MG63 (cell line): ENCODE results near the gene SDC4. TPM values are rescaled to one million over a fixed set of nuclear protein-coding genes. Genes with fewer than 3 reads are reported as not detected.
A peak's percentile ranks its signal among the peaks of the same experiment; 100 is the strongest.
"Not testable (repeated sequence)": the region's sequence is repeated elsewhere in the genome, so short reads cannot be mapped to it uniquely, and the experiment has no call there.

Experiments
- DNase-seq: peaks from one replicate; pipeline ENCODE4 v3.0.0-alpha.2; 2020
- H3K27me3 ChIP-seq: fragments of 250-450 bp; sonication (Bioruptor Pico); 2 replicates; pipeline ENCODE4 v1.5.1; 2020; ENCODE audit warnings: mild to moderate bottlenecking, moderate library complexity
- H3K36me3 ChIP-seq: fragments of 250-450 bp; sonication (Bioruptor Pico); 2 replicates; pipeline ENCODE4 v1.5.1; 2020; ENCODE audit warnings: mild to moderate bottlenecking, moderate library complexity
- H3K4me3 ChIP-seq: fragments of 250-450 bp; sonication (Bioruptor Pico); 2 replicates; pipeline ENCODE4 v1.5.1; 2020; ENCODE audit warnings: mild to moderate bottlenecking, moderate library complexity
- H3K9me3 ChIP-seq: fragments of 250-450 bp; sonication (Bioruptor Pico); 2 replicates; pipeline ENCODE4 v1.5.1; 2020; ENCODE audit warnings: mild to moderate bottlenecking, moderate library complexity
- total RNA-seq: library from RNA; depleted of rRNA; stranded (reverse); fragments of >200 nt; shearing (Covaris generic); gene quantifications from 2 replicates; pipeline ENCODE4 v1.2.3, GENCODE V29; 2014; ENCODE audit warnings: low replicate concordance

SDC4 gene
- total RNA-seq, 1 experiment from 2014 or later: 214 TPM

DNA sequence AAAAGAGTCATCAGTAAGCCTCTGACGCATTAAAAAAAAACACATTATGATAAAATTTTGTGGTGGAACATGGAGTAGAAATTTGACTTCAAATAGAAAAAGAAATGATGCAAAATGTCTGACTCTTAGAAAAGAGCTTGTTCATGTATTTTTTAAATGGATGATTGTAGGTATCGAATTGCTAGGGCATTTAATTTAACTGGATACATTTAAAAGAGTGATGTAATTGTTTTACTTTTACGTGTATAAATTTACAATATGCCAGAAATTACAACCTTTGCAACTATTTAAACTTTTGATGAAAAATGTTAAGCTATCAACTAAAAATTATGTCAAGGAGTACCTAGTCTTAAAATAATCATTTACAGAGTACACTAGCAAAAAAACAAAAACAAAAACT lies 4.5 kb upstream of the SDC4 start:
- DNase-seq: no peak
- H3K27me3 ChIP-seq: no peaks in the 10 kb centered on the region
- H3K9me3 ChIP-seq: no peaks in the 10 kb centered on the region
- H3K4me3 ChIP-seq: no peak overlapping the region
- no peaks in the 10 kb centered on the region; the same call in 1 of the 2 replicates for H3K36me3 ChIP-seq

GRCh38 chr20:45350795-45351194 lies 2.6 kb upstream of the SDC4 start:
- H3K36me3 ChIP-seq: peaks cover 18% of the 10 kb centered on the region
- not testable (repeated sequence) for H3K4me3 ChIP-seq, DNase-seq, H3K27me3 ChIP-seq, H3K9me3 ChIP-seq

DNA sequence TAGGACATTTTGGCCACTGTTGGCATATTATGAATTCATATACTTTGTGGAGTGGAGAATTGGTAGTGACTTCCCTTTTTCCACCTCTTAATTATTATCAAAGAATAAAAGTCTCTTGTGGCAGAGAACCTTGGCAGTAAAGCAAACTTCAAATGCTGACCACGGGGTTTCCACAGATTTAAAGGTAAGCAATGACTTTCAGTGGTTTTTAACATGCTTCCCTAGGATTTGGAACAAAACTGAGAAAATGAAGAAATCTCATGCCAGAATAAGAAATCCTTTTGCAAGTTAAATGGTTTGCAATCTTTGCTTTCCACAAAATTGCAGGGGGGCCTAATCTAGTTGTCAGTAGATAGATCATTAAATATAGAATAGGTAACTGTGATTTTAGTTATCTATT lies 2.0 kb upstream of the SDC4 start:
- no peak for DNase-seq
- Histone ChIP-seq H3K4me3 (no peak overlapping the region), H3K36me3 (peaks cover 23% of the 10 kb centered on the region), H3K27me3 (no peaks in the 10 kb centered on the region), H3K9me3 (no peaks in the 10 kb centered on the region)

DNA sequence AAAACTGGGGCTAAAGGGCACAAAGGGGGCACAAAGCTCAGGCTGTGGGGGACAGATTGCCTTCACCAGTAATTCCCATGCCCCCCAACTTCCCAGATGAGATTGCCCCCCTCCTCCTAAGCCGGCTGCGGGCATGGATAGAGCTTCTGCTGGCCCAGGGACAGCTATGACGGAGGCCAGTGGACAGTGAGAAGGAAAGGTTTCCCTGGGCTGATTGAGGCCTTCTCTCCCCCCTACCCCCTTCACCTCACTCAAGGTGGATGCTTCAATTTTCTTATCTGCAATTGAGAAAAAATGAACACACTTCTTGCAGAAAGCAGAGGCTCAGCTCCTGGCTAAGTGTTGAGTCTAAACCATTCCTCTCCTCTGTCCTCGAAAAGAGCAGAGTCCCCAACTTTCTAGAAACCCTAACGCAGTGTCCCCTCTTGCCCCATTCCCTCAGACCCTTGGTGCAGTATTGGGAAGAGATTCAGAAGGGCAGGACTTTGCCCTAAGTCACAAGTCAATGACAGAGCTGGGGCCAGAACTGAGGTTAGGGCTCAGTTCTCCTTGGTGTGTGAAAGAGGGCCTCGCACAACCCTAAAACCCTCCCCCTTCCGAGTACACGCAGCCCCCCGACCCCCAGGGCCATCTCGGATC lies 808 bp downstream of the SDC4 start:
- Histone ChIP-seq H3K27me3 (no peaks in the 10 kb centered on the region), H3K9me3 (no peaks in the 10 kb centered on the region), H3K4me3 (peak overlapping the region; percentile 95), H3K36me3 (peaks cover 49% of the 10 kb centered on the region)
- no peak for DNase-seq

DNA sequence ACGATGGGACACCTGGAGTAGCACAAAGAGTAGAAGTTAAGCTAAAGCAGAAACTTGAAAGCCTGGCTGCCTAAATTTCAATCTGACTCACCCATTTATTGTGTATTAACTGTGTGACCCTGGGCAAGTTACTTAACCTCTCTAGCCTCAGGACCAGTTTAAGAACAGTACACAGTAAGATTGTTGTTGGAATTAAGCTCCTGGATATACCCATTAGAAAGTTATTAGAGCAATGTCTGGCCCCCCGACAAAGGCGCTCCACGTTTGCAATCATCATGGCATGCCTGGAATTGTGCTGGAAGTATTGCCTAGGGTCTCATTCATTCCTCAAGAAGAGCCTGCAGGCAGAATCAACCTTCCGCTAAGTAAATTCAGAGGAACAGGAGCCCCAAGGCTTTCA lies 1.4 kb downstream of the SDC4 start:
- peak overlapping the region; percentile 95 for H3K4me3 ChIP-seq
- peaks cover 54% of the 10 kb centered on the region for H3K36me3 ChIP-seq
- H3K27me3 ChIP-seq: no peaks in the 10 kb centered on the region
- no peaks in the 10 kb centered on the region for H3K9me3 ChIP-seq
- DNase-seq: no peak

DNA sequence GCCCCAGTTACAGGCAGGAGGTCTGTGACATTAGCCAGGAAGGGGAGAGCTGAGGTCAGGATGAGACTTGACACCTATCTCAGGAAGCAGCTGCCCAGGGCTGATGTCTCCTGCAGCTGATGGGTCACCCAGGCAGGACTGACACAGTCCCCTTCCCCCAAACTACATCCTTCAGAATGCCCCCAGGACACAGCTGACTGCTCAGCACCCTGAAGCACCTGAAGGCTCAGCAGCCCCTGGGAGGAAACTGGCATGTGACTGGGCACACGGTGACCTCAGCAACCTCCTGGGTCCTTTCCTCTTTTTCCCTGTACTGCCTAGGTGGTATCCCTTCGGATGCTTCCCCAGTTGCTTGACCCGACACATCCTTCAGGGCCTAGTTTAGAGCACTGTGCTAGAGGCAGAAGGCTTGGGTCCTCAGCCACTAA lies 1.9 kb downstream of the SDC4 start:
- no peak for DNase-seq
- H3K27me3 ChIP-seq: no peaks in the 10 kb centered on the region

GRCh38 chr20:45345104-45345936 lies 2.9 kb downstream of the SDC4 start:
- H3K36me3 ChIP-seq: peaks cover 70% of the 10 kb centered on the region
- no peaks in the 10 kb centered on the region for H3K27me3 ChIP-seq
- no peaks in the 10 kb centered on the region for H3K9me3 ChIP-seq
- peak overlapping the region; percentile 95 for H3K4me3 ChIP-seq
- peak; percentile 61 for DNase-seq

More for the DNA sequence above, 1.9 kb downstream of the SDC4 start:
- Histone ChIP-seq H3K9me3 (no peaks in the 10 kb centered on the region), H3K36me3 (peaks cover 60% of the 10 kb centered on the region), H3K4me3 (peak overlapping the region; percentile 95)

- DNase-seq: peak; percentile 92
- H3K36me3 ChIP-seq: peaks cover 80% of the 10 kb centered on the region
Observed at GRCh38 chr20:45344168-45344860, 3.9 kb downstream of the SDC4 start.

GRCh38 chr20:45343532-45344167 lies 4.6 kb downstream of the SDC4 start:
- Histone ChIP-seq H3K27me3 (no peaks in the 10 kb centered on the region), H3K4me3 (peak overlapping the region; percentile 95), H3K36me3 (peaks cover 86% of the 10 kb centered on the region), H3K9me3 (no peaks in the 10 kb centered on the region)
- DNase-seq: no peak

More at GRCh38 chr20:45344168-45344860, 3.9 kb downstream of the SDC4 start:
- no peaks in the 10 kb centered on the region for H3K9me3 ChIP-seq
- no peaks in the 10 kb centered on the region for H3K27me3 ChIP-seq
- H3K4me3 ChIP-seq: peak overlapping the region; percentile 95

GRCh38 chr20:45342855-45343531 lies 5.2 kb downstream of the SDC4 start:
- Histone ChIP-seq H3K9me3 (no peaks in the 10 kb centered on the region), H3K36me3 (peaks cover 93% of the 10 kb centered on the region), H3K27me3 (no peaks in the 10 kb centered on the region), H3K4me3 (no peak overlapping the region)
- peak; percentile 47 for DNase-seq

GRCh38 chr20:45341939-45342854 lies 6.0 kb downstream of the SDC4 start:
- DNase-seq: no peak
- Histone ChIP-seq H3K27me3 (no peaks in the 10 kb centered on the region), H3K4me3 (no peak overlapping the region), H3K9me3 (no peaks in the 10 kb centered on the region), H3K36me3 (peaks cover 95% of the 10 kb centered on the region)

- H3K27me3 ChIP-seq: no peaks in the 10 kb centered on the region
- peaks cover 93% of the 10 kb centered on the region for H3K36me3 ChIP-seq
- H3K4me3 ChIP-seq: no peak overlapping the region
- H3K9me3 ChIP-seq: no peaks in the 10 kb centered on the region
- DNase-seq: no peak
Observed at GRCh38 chr20:45341579-45341938, 6.7 kb downstream of the SDC4 start.

GRCh38 chr20:45340951-45341350 lies 7.3 kb downstream of the SDC4 start:
- H3K9me3 ChIP-seq: no peaks in the 10 kb centered on the region
- no peaks in the 10 kb centered on the region for H3K27me3 ChIP-seq
- peaks cover 92% of the 10 kb centered on the region for H3K36me3 ChIP-seq
- DNase-seq: no peak
- H3K4me3 ChIP-seq: no peak overlapping the region

GRCh38 chr20:45340236-45340847 lies 7.9 kb downstream of the SDC4 start:
- Histone ChIP-seq H3K9me3 (no peaks in the 10 kb centered on the region), H3K36me3 (peaks cover 92% of the 10 kb centered on the region), H3K27me3 (no peaks in the 10 kb centered on the region), H3K4me3 (no peak overlapping the region)
- no peak for DNase-seq

- H3K36me3 ChIP-seq: peaks cover 92% of the 10 kb centered on the region
- no peak for DNase-seq
- no peaks in the 10 kb centered on the region for H3K9me3 ChIP-seq
- no peak overlapping the region for H3K4me3 ChIP-seq
- no peaks in the 10 kb centered on the region for H3K27me3 ChIP-seq
Observed at GRCh38 chr20:45339799-45340198, 8.4 kb downstream of the SDC4 start.
